ENCODE results near the gene ELP4. TPM values are rescaled to one million over a fixed set of nuclear protein-coding genes. Genes with fewer than 3 reads are reported as not detected.
"Not testable (repeated sequence)": the region's sequence is repeated elsewhere in the genome, so short reads cannot be mapped to it uniquely, and the experiment has no call there.

ELP4 gene
- total and polyA plus RNA-seq, 2 donors from 2014 or later = 20.3 to 26.2 TPM

GRCh38 chr11:31579412-31579811 is 69.8 kb downstream of the ELP4 start:
- H3K36me3 ChIP-seq (ENCODE audit: control insufficient read depth in 2 of 3, insufficient read depth in 3 of 3, low read length in 3 of 3); H3K27ac ChIP-seq (ENCODE audit: low read depth in 2 of 2, low read length in 2 of 2); FAIRE-seq; DNase-seq; H3K4me1 ChIP-seq (ENCODE audit: control insufficient read depth in 2 of 3, insufficient read depth in 2 of 3, low read depth in 1 of 3, low read length in 3 of 3); H3K4me3 ChIP-seq (ENCODE audit: low read length in 3 of 3); intact Hi-C loops (cut with DNase I); H3K9ac ChIP-seq (ENCODE audit: low read length in 3 of 3); H3K9me3 ChIP-seq (ENCODE audit: control insufficient read depth in 2 of 3, insufficient read depth in 1 of 3, low read length in 3 of 3); H3K27me3 ChIP-seq (ENCODE audit: control insufficient read depth, insufficient read depth, low read length): not testable (repeated sequence)

DNA sequence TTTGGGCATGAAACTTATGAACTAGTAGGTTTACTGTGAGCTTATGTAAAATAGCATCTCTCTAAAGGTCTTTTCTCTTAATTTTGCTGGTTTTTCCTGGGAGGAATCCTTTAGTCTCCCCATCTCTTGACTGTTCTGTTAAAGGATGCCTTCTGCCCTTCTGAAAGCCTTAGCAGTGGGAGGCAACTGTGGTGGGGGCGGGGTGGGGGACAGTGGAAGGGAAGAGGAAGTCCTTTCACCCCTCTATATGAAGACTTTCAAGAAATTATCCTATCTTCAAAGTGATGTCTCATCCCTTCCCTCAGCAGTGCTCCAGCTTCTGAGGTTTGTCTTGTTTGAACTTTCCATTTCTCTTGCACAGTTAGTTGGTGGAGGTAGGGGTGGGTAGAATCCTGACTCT is 73.1 kb downstream of the ELP4 start:
- no peak for TF ChIP-seq CTCF (IDR thresholded peaks at IDR 0.05; ENCODE audit: borderline replicate concordance, extremely low read depth, insufficient read depth)
- Histone ChIP-seq H3K9me3 (ENCODE audit: control insufficient read depth in 2 of 3, insufficient read depth in 1 of 3, low read length in 3 of 3) (no peaks in the 10 kb centered on the region), H3K9ac (ENCODE audit: low read length in 3 of 3) (no peak overlapping the region), H3K4me3 (ENCODE audit: low read length in 3 of 3) (no peak overlapping the region), H3K4me1 (ENCODE audit: control insufficient read depth in 2 of 3, insufficient read depth in 2 of 3, low read depth in 1 of 3, low read length in 3 of 3) (no peaks in the 10 kb centered on the region), H3K27ac (ENCODE audit: low read depth in 2 of 2, low read length in 2 of 2) (no peak overlapping the region), H3K27me3 (ENCODE audit: control insufficient read depth, insufficient read depth, low read length) (no peaks in the 10 kb centered on the region), H3K36me3 (ENCODE audit: control insufficient read depth in 2 of 3, insufficient read depth in 3 of 3, low read length in 3 of 3) (no peaks in the 10 kb centered on the region)
- FAIRE-seq (no peak), DNase-seq (no peak)
- intact Hi-C loops (cut with DNase I) = no loop called here

GRCh38 chr11:31598454-31598853 is 88.9 kb downstream of the ELP4 start:
- no peak for FAIRE-seq
- Histone ChIP-seq H3K4me1 (ENCODE audit: control insufficient read depth in 2 of 3, insufficient read depth in 2 of 3, low read depth in 1 of 3, low read length in 3 of 3) (no peaks in the 10 kb centered on the region), H3K27ac (ENCODE audit: low read depth in 2 of 2, low read length in 2 of 2) (no peak overlapping the region), H3K36me3 (ENCODE audit: control insufficient read depth in 2 of 3, insufficient read depth in 3 of 3, low read length in 3 of 3) (no peaks in the 10 kb centered on the region), H3K9ac (ENCODE audit: low read length in 3 of 3) (no peak overlapping the region), H3K9me3 (ENCODE audit: control insufficient read depth in 2 of 3, insufficient read depth in 1 of 3, low read length in 3 of 3) (no peaks in the 10 kb centered on the region), H3K4me3 (ENCODE audit: low read length in 3 of 3) (no peak overlapping the region), H3K27me3 (ENCODE audit: control insufficient read depth, insufficient read depth, low read length) (no peaks in the 10 kb centered on the region)
- intact Hi-C loops (cut with DNase I) = no loop called here
- no peak for DNase-seq
- TF ChIP-seq CTCF (IDR thresholded peaks at IDR 0.05; ENCODE audit: borderline replicate concordance, extremely low read depth, insufficient read depth) = no peak

DNA sequence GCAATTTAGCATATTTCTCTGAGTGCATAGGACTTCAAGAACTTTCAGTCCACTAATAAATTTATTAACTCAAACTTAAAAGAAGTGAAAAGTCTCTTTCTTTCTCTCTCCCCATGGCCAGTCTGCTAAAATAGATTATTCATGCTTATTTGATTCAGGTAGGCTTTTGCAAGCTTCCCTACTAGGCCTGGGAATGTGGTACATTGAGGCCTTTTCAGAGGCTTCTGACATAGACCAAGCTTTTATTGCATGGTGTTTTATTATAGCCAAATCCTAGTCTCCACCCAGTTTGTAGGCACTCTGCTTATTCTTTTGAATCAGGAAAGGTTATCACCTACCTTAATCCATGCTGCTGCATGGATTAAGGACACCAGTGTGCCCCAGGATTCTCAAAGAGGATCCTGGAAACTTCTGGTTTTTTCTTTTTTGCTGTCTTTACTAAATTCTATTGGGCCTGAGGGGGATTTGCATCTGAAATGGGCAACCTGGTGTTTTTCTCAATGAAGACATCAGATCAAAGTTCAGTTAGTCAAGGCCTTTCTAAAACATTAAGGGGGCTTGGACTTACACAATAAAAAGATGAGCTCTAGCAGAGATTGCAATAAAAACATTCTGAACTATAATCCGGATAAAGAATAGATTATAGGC is 92.2 kb downstream of the ELP4 start:
- no peaks in the 10 kb centered on the region for H3K4me1 ChIP-seq (ENCODE audit: control insufficient read depth in 2 of 3, insufficient read depth in 2 of 3, low read depth in 1 of 3, low read length in 3 of 3)
- FAIRE-seq = no peak
- TF ChIP-seq CTCF (IDR thresholded peaks at IDR 0.05; ENCODE audit: borderline replicate concordance, extremely low read depth, insufficient read depth) = no peak

More for the DNA sequence above, 92.2 kb downstream of the ELP4 start:
- H3K36me3 ChIP-seq (ENCODE audit: control insufficient read depth in 2 of 3, insufficient read depth in 3 of 3, low read length in 3 of 3) = no peaks in the 10 kb centered on the region
- H3K27me3 ChIP-seq (ENCODE audit: control insufficient read depth, insufficient read depth, low read length) = no peaks in the 10 kb centered on the region
- no peaks in the 10 kb centered on the region for H3K9me3 ChIP-seq (ENCODE audit: control insufficient read depth in 2 of 3, insufficient read depth in 1 of 3, low read length in 3 of 3)
- intact Hi-C loops (cut with DNase I) = no loop called here
- DNase-seq = no peak
- H3K9ac ChIP-seq (ENCODE audit: low read length in 3 of 3) = no peak overlapping the region
- no peak overlapping the region for H3K4me3 ChIP-seq (ENCODE audit: low read length in 3 of 3)
- H3K27ac ChIP-seq (ENCODE audit: low read depth in 2 of 2, low read length in 2 of 2) = no peak overlapping the region

Data from kidney (tissue), 14 donors.